Neural cell (in vitro differentiated cells): ENCODE measurements around the gene CISH. TPM values are rescaled to one million over a fixed set of nuclear protein-coding genes. Genes with fewer than 3 reads are reported as not detected.

ENCODE experiments used
- H2AFZ ChIP-seq: fragments of 200-600, 300-800 bp; sonication (generic), shearing (Covaris generic); 2 replicates; pipeline ENCODE4 v1.6.0; 2014; ENCODE audit warnings: low read depth, mild to moderate bottlenecking, antibody characterized with exemption, low read length, moderate library complexity
- H3F3A ChIP-seq: fragments of 200-600 bp; shearing (Covaris generic); 2 replicates; pipeline ENCODE4 v1.6.1; 2016; ENCODE audit warnings: mild to moderate bottlenecking, moderate library complexity, mixed read lengths, antibody characterized with exemption, low read length; ENCODE audit not compliant: insufficient read depth, poor library complexity, severe bottlenecking
- H3K27ac ChIP-seq: fragments of 200-600, 300-800 bp; sonication (generic), shearing (Covaris generic); 2 replicates; pipeline ENCODE4 v1.5.1; 2014; ENCODE audit warnings: mild to moderate bottlenecking, low read length, moderate library complexity
- H3K27me3 ChIP-seq: fragments of 300-800, 200-600 bp; sonication (generic), shearing (Covaris generic); 2 replicates; pipeline ENCODE4 v1.6.0; 2014; ENCODE audit warnings: mild to moderate bottlenecking, low read depth, low read length, moderate library complexity; ENCODE audit not compliant: insufficient read depth
- H3K36me3 ChIP-seq: fragments of 300-800, 200-600 bp; sonication (generic), shearing (Covaris generic); 2 replicates; pipeline ENCODE4 v1.5.1; 2014; ENCODE audit warnings: mild to moderate bottlenecking, antibody characterized with exemption, low read length, moderate library complexity; ENCODE audit not compliant: insufficient read depth
- H3K4me2 ChIP-seq: fragments of 300-800, 200-600 bp; sonication (generic), shearing (Covaris generic); 2 replicates; pipeline ENCODE4 v1.6.0; 2014; ENCODE audit warnings: mild to moderate bottlenecking, low read length
- H3K4me3 ChIP-seq: fragments of 300-800, 200-600 bp; sonication (generic), shearing (Covaris generic); 2 replicates; pipeline ENCODE4 v1.5.1; 2014; ENCODE audit warnings: mild to moderate bottlenecking, low read length, moderate library complexity
- H3K79me2 ChIP-seq: fragments of 200-600 bp; shearing (Covaris generic); replicated peaks from 2 replicates; pipeline ENCODE4 v1.6.0; 2014; ENCODE audit warnings: mild to moderate bottlenecking, low read length, moderate library complexity; ENCODE audit not compliant: insufficient read depth
- H3K9ac ChIP-seq: fragments of 300-800, 200-600 bp; sonication (generic), shearing (Covaris generic); 2 replicates; pipeline ENCODE4 v1.6.1; 2016; ENCODE audit warnings: mild to moderate bottlenecking, low read length, mixed read lengths
- H3K9me2 ChIP-seq: fragments of 200-600 bp; shearing (Covaris generic); 2 replicates; pipeline ENCODE4 v1.6.1; 2016; ENCODE audit warnings: mild to moderate bottlenecking, low read length, mixed read lengths; ENCODE audit not compliant: insufficient read depth
- H3K9me3 ChIP-seq: fragments of 200-600, 300-800 bp; sonication (generic), shearing (Covaris generic); 2 replicates; pipeline ENCODE4 v1.6.1; 2016; ENCODE audit warnings: mild to moderate bottlenecking, mixed run types, low read length, moderate library complexity, mixed read lengths
- H4K20me1 ChIP-seq: fragments of 200-600 bp; shearing (Covaris generic); 2 replicates; pipeline ENCODE4 v1.6.1; 2016; ENCODE audit warnings: mild to moderate bottlenecking, mixed run types; ENCODE audit not compliant: insufficient read depth
- EP300 ChIP-seq: fragments of 450-650 bp; conservative IDR thresholded peaks from 2 replicates; pipeline ENCODE4 v1.6.1; 2014; ENCODE audit warnings: antibody characterized with exemption, mild to moderate bottlenecking, moderate library complexity; ENCODE audit not compliant: poor library complexity, severe bottlenecking
- EZH2 ChIP-seq: fragments of 200-600, 300-800 bp; shearing (Covaris generic), sonication (generic); IDR thresholded peaks from 2 replicates; pipeline ENCODE4 v1.6.1; 2014; ENCODE audit warnings: antibody characterized with exemption, low read length, borderline replicate concordance, mild to moderate bottlenecking; ENCODE audit not compliant: insufficient read depth, poor library complexity, severe bottlenecking
- MXI1 ChIP-seq: fragments of 450-650 bp; conservative IDR thresholded peaks from 2 replicates; pipeline ENCODE4 v1.6.1; 2014; ENCODE audit warnings: antibody characterized with exemption, mild to moderate bottlenecking; ENCODE audit not compliant: poor library complexity, severe bottlenecking
- POLR2AphosphoS5 ChIP-seq: IDR thresholded peaks from 2 replicates; pipeline ENCODE4 v1.6.1; 2012
- RAD21 ChIP-seq: fragments of 450-650 bp; conservative IDR thresholded peaks from 2 replicates; pipeline ENCODE4 v1.6.1; 2014; ENCODE audit warnings: antibody characterized with exemption, mild to moderate bottlenecking, moderate library complexity
- SMC3 ChIP-seq: fragments of 450-650 bp; conservative IDR thresholded peaks from 2 replicates; pipeline ENCODE4 v1.6.1; 2014; ENCODE audit warnings: antibody characterized with exemption, mild to moderate bottlenecking, moderate library complexity; ENCODE audit not compliant: poor library complexity
- TAF1 ChIP-seq: IDR thresholded peaks from 2 replicates; pipeline ENCODE4 v1.6.1; 2012; ENCODE audit warnings: low read depth
- polyA plus RNA-seq: library from polyadenylated mRNA; depleted of rRNA; stranded (reverse); fragments of >200 nt; gene quantifications from 2 replicates; pipeline ENCODE4 v1.2.3, GENCODE V29; 2014
- TF ChIP-seq, protein P1 (sequence below): fragments of 450-650 bp; IDR thresholded peaks from 2 replicates; pipeline ENCODE4 v1.5.1; 2014; ENCODE audit warnings: antibody characterized with exemption, mild to moderate bottlenecking, moderate library complexity; ENCODE audit not compliant: poor library complexity, severe bottlenecking
- TF ChIP-seq, protein P2 (sequence below): IDR thresholded peaks from 2 replicates; pipeline ENCODE4 v1.6.1; 2012; ENCODE audit warnings: borderline replicate concordance

The CISH gene
- polyA plus RNA-seq, 1 donor from 2014 or later = not detected

GRCh38 chr3:50632450-50632849 is 20.9 kb upstream of the CISH start:
- H3K36me3 ChIP-seq = no peaks in the 10 kb centered on the region
- H3K9ac ChIP-seq = no peak overlapping the region
- TF ChIP-seq MXI1 (no peak), EP300 (no peak), TAF1 (no peak), EZH2 (no peak), SMC3 (no peak), POLR2AphosphoS5 (no peak), RAD21 (no peak)
- TF ChIP-seq, protein P1, sequence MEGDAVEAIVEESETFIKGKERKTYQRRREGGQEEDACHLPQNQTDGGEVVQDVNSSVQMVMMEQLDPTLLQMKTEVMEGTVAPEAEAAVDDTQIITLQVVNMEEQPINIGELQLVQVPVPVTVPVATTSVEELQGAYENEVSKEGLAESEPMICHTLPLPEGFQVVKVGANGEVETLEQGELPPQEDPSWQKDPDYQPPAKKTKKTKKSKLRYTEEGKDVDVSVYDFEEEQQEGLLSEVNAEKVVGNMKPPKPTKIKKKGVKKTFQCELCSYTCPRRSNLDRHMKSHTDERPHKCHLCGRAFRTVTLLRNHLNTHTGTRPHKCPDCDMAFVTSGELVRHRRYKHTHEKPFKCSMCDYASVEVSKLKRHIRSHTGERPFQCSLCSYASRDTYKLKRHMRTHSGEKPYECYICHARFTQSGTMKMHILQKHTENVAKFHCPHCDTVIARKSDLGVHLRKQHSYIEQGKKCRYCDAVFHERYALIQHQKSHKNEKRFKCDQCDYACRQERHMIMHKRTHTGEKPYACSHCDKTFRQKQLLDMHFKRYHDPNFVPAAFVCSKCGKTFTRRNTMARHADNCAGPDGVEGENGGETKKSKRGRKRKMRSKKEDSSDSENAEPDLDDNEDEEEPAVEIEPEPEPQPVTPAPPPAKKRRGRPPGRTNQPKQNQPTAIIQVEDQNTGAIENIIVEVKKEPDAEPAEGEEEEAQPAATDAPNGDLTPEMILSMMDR = no peak
- TF ChIP-seq, protein P2, sequence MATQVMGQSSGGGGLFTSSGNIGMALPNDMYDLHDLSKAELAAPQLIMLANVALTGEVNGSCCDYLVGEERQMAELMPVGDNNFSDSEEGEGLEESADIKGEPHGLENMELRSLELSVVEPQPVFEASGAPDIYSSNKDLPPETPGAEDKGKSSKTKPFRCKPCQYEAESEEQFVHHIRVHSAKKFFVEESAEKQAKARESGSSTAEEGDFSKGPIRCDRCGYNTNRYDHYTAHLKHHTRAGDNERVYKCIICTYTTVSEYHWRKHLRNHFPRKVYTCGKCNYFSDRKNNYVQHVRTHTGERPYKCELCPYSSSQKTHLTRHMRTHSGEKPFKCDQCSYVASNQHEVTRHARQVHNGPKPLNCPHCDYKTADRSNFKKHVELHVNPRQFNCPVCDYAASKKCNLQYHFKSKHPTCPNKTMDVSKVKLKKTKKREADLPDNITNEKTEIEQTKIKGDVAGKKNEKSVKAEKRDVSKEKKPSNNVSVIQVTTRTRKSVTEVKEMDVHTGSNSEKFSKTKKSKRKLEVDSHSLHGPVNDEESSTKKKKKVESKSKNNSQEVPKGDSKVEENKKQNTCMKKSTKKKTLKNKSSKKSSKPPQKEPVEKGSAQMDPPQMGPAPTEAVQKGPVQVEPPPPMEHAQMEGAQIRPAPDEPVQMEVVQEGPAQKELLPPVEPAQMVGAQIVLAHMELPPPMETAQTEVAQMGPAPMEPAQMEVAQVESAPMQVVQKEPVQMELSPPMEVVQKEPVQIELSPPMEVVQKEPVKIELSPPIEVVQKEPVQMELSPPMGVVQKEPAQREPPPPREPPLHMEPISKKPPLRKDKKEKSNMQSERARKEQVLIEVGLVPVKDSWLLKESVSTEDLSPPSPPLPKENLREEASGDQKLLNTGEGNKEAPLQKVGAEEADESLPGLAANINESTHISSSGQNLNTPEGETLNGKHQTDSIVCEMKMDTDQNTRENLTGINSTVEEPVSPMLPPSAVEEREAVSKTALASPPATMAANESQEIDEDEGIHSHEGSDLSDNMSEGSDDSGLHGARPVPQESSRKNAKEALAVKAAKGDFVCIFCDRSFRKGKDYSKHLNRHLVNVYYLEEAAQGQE = no peak
- no peak overlapping the region for H2AFZ ChIP-seq
- H4K20me1 ChIP-seq = no peaks in the 10 kb centered on the region
- H3K79me2 ChIP-seq = no peaks in the 10 kb centered on the region
- no peaks in the 10 kb centered on the region for H3K27me3 ChIP-seq
- no peak overlapping the region for H3K27ac ChIP-seq
- no peak overlapping the region for H3K4me2 ChIP-seq
- no peaks in the 10 kb centered on the region for H3F3A ChIP-seq
- no peaks in the 10 kb centered on the region for H3K9me3 ChIP-seq
- no peak overlapping the region for H3K4me3 ChIP-seq
- H3K9me2 ChIP-seq = no peaks in the 10 kb centered on the region

DNA sequence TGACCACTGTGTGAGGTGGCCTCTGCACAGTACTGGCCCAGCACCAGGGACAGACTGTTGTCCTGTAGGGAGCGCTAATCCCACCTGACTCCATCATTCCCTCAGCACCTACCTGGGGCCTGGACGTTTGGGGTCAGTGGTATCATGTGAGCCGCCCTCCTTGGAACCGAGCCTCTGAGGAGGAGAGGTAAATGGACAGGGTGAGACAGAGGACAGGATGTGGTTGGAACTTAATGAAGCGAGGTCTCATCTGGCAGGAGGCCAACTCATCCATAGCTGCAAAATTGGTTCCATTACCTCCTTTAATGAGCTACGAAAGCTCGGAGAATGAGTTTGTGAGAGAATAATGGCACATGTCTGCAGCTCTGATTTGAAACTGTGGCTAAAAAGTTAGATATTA is 19.3 kb upstream of the CISH start:
- Histone ChIP-seq H3K27ac (no peak overlapping the region), H3K79me2 (no peaks in the 10 kb centered on the region), H3F3A (no peaks in the 10 kb centered on the region), H2AFZ (no peak overlapping the region), H3K9me3 (no peaks in the 10 kb centered on the region), H3K9ac (no peak overlapping the region), H3K36me3 (no peaks in the 10 kb centered on the region), H3K4me3 (no peak overlapping the region), H3K9me2 (no peaks in the 10 kb centered on the region), H3K4me2 (no peak overlapping the region), H4K20me1 (no peaks in the 10 kb centered on the region), H3K27me3 (no peaks in the 10 kb centered on the region)
- TF ChIP-seq SMC3 (no peak), EP300 (no peak), POLR2AphosphoS5 (no peak), MXI1 (no peak), RAD21 (no peak), EZH2 (no peak), TAF1 (no peak)
- TF ChIP-seq, protein P2 = no peak
- TF ChIP-seq, protein P1 = no peak
